Activated T-cell treated with anti-CD3 and anti-CD28 coated beads, Interleukin-2, amount 50 U/mL, for 1 hour (primary cell): ENCODE measurements around the gene TMEM100.

ENCODE experiments used
- DNase-seq: peaks from one replicate; pipeline ENCODE4 v3.0.0-alpha.2; 2020

TMEM100 gene

GRCh38 chr17:55722742-55723487, at the start of gene TMEM100:
Gene TMEM100 (minus strand): TSS chr17:55722864. CDS start chr17:55721070, 1,794 bp downstream.
- no peak for DNase-seq

GRCh38 chr17:55772086-55772485, 49.4 kb upstream of the TMEM100 start:
- DNase-seq, result no peak

GRCh38 chr17:55770196-55770870, 47.7 kb upstream of the TMEM100 start:
- no peak for DNase-seq

- DNase-seq, result no peak
These were observed 46.9 kb upstream of the TMEM100 start for GRCh38 chr17:55769625-55770000.

- DNase-seq, result no peak
These were observed 46.4 kb upstream of the TMEM100 start for GRCh38 chr17:55768936-55769624.

- DNase-seq, result no peak
These were observed 42.8 kb upstream of the TMEM100 start for GRCh38 chr17:55765472-55765871.

- DNase-seq, result no peak
These were observed 41.9 kb upstream of the TMEM100 start for GRCh38 chr17:55764610-55765009.

- DNase-seq, result no peak
These were observed 41.2 kb upstream of the TMEM100 start for GRCh38 chr17:55763856-55764255.

- DNase-seq, result no peak
These were observed 39.6 kb upstream of the TMEM100 start for GRCh38 chr17:55762086-55762858.

- no peak for DNase-seq
These were observed 38.1 kb upstream of the TMEM100 start for GRCh38 chr17:55760643-55761355.

- no peak for DNase-seq
These were observed 35.5 kb upstream of the TMEM100 start for GRCh38 chr17:55758171-55758570.

GRCh38 chr17:55757659-55758058, 35.0 kb upstream of the TMEM100 start:
- no peak for DNase-seq

- no peak for DNase-seq
These were observed 34.0 kb upstream of the TMEM100 start for GRCh38 chr17:55756689-55757088.

GRCh38 chr17:55751720-55752250, 29.1 kb upstream of the TMEM100 start:
- DNase-seq, result no peak

- peak; percentile 81 for DNase-seq
These were observed 28.3 kb upstream of the TMEM100 start, which contains the start of gene PCTP for GRCh38 chr17:55750750-55751657. Gene PCTP (plus strand): TSS chr17:55751051. CDS start chr17:55751104, 53 bp downstream.

GRCh38 chr17:55749985-55750384, 27.3 kb upstream of the TMEM100 start:
- no peak for DNase-seq

- DNase-seq, result no peak
These were observed 26.2 kb upstream of the TMEM100 start for GRCh38 chr17:55748841-55749240.

GRCh38 chr17:55747209-55747608, 24.5 kb upstream of the TMEM100 start:
- DNase-seq, result no peak

- no peak for DNase-seq
These were observed 23.8 kb upstream of the TMEM100 start for GRCh38 chr17:55746466-55746865.

GRCh38 chr17:55745258-55745657, 22.6 kb upstream of the TMEM100 start:
- DNase-seq, result no peak

- DNase-seq, result no peak
These were observed 20.5 kb upstream of the TMEM100 start for GRCh38 chr17:55743103-55743679.
